Measurements from ENCODE around the gene AK4.

DNA sequence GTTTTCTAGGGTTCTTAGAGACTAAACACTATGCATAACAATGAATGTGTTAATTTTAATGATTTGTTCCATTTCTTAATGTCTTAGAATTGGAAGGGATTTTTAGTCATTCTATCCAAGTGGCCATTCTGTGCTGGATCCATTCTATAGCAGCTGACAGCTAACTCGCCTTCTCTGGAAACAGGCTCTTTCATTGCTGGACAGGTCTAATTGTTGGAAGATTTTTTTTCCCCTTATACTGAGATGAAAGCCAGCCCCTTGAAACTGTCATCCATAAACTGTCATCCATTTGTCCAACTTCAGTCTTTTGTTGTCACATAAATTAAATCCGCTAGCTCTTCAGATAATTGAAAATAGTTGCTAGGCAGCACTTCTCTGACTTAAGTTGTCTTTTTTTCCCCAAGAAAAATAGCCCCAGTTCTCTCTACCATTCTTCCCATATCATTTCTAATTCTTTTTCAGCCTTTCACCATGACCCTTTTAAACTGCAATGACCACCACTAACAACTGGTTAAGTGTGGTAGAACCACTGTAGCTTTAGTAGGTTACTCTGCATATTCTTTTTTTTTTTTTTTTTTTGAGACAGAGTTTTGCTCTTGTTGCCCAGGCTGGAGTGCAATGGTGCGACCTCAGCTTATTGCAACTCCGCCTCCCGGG, 19.7 kb downstream of the AK4 start:
- TF ChIP-seq POLR2A (IDR thresholded peaks at IDR 0.05) (no peak), CTCF (IDR thresholded peaks at IDR 0.05) (no peak)

Measured in esophagus squamous epithelium (tissue), 4 donors.